GM21390 (cell line): ENCODE results near the gene ZBTB34.

Source experiments
- ATAC-seq: cut with Tn5 transposase; IDR thresholded peaks from one replicate; pipeline ENCODE4 v1.9.1; 2021; ENCODE audit not compliant: unreplicated experiment

The ZBTB34 gene

GRCh38 chr9:126875756-126876510 is 15.5 kb downstream of the ZBTB34 start:
- no peak for ATAC-seq

GRCh38 chr9:126876531-126876930 is 16.1 kb downstream of the ZBTB34 start:
- ATAC-seq, result no peak

- no peak for ATAC-seq
Measured at GRCh38 chr9:126877418-126877817, 17.0 kb downstream of the ZBTB34 start.

- ATAC-seq, result no peak
Measured at GRCh38 chr9:126879288-126879687, 18.8 kb downstream of the ZBTB34 start.

GRCh38 chr9:126880226-126880946 is 19.9 kb downstream of the ZBTB34 start:
- no peak for ATAC-seq

GRCh38 chr9:126880947-126881332 is 20.5 kb downstream of the ZBTB34 start:
- ATAC-seq, result no peak

- no peak for ATAC-seq
Measured at GRCh38 chr9:126882746-126883145, 22.3 kb downstream of the ZBTB34 start.

- no peak for ATAC-seq
Measured at GRCh38 chr9:126883636-126884035, 23.2 kb downstream of the ZBTB34 start.

GRCh38 chr9:126885131-126885641 is 24.7 kb downstream of the ZBTB34 start:
- ATAC-seq, result no peak

GRCh38 chr9:126886034-126886822 is 25.8 kb downstream of the ZBTB34 start:
- ATAC-seq, result no peak

- no peak for ATAC-seq
Measured at GRCh38 chr9:126886897-126887296, 26.5 kb downstream of the ZBTB34 start.

- ATAC-seq, result no peak
Measured at GRCh38 chr9:126891676-126892075, 31.2 kb downstream of the ZBTB34 start.

GRCh38 chr9:126893079-126893478 is 32.6 kb downstream of the ZBTB34 start:
- no peak for ATAC-seq

- ATAC-seq, result no peak
Measured at GRCh38 chr9:126894052-126894603, 33.7 kb downstream of the ZBTB34 start.

GRCh38 chr9:126902210-126902609 is 41.8 kb downstream of the ZBTB34 start:
- no peak for ATAC-seq

- no peak for ATAC-seq
Measured at GRCh38 chr9:126904586-126904985, 44.1 kb downstream of the ZBTB34 start.

GRCh38 chr9:126906091-126906490 is 45.7 kb downstream of the ZBTB34 start:
- ATAC-seq, result no peak

GRCh38 chr9:126907058-126907457 is 46.6 kb downstream of the ZBTB34 start:
- no peak for ATAC-seq

- peak; percentile 93 for ATAC-seq
Measured at GRCh38 chr9:126914458-126915280, 54.2 kb downstream of the ZBTB34 start, which contains the start of gene RALGPS1. RALGPS1 (plus strand) TSS chr9:126914782; CDS start chr9:126962290, 47,508 bp downstream.

- peak; percentile 7 for ATAC-seq
Measured at GRCh38 chr9:126915281-126915816, 54.9 kb downstream of the ZBTB34 start.
